C4-2B (cell line): ENCODE data around the gene NVL.

Experiments
- CTCF ChIP-seq: fragments of 450-650 bp; conservative IDR thresholded peaks from 2 replicates; pipeline ENCODE4 v1.5.1; 2017; ENCODE audit warnings: mild to moderate bottlenecking
- ZFX ChIP-seq: fragments of 450-650 bp; IDR thresholded peaks from 2 replicates; pipeline ENCODE4 v1.6.1; 2017

- no peak for TF ChIP-seq CTCF
- TF ChIP-seq ZFX: no peak
Measured at GRCh38 chr1:224213438-224214119, 116.4 kb downstream of the NVL start.
